Lower lobe of right lung (tissue), 2 donors: ENCODE data around the gene CYP21A2. TPM values are rescaled to one million over a fixed set of nuclear protein-coding genes. Genes with fewer than 3 reads are reported as not detected.
A peak's percentile ranks its signal among the peaks of the same experiment; 100 is the strongest.
"Not testable (repeated sequence)": the region's sequence is repeated elsewhere in the genome, so short reads cannot be mapped to it uniquely, and the experiment has no call there.

ENCODE experiments used
- ATAC-seq, 2 donors: fragments of 200-7000 bp; cut with Tn5 transposase; one replicate each; pipeline ENCODE4 v1.9.1; 2020 to 2022; ENCODE audit warnings: mild to moderate bottlenecking in 2 of 2, moderate library complexity in 2 of 2
- DNase-seq: peaks from one replicate; pipeline ENCODE4 v3.0.0-alpha.2; 2020
- H3K27ac ChIP-seq: fragments of 200-600 bp; one replicate; pipeline ENCODE4 v1.8.0; 2022
- H3K27me3 ChIP-seq: fragments of 200-600 bp; one replicate; pipeline ENCODE4 v1.8.0; 2022; ENCODE audit warnings: low read depth
- H3K36me3 ChIP-seq: fragments of 200-600 bp; one replicate; pipeline ENCODE4 v1.8.0; 2022; ENCODE audit warnings: mild to moderate bottlenecking
- H3K4me1 ChIP-seq: fragments of 200-600 bp; one replicate; pipeline ENCODE4 v1.8.0; 2022
- H3K4me3 ChIP-seq: fragments of 200-600 bp; one replicate; pipeline ENCODE4 v1.8.0; 2022; ENCODE audit warnings: mild to moderate bottlenecking
- H3K9me3 ChIP-seq: fragments of 200-600 bp; one replicate; pipeline ENCODE4 v1.8.0; 2022
- intact Hi-C: fragments of 100-400 bp; cut with DNase I; formaldehyde crosslinking; loops from one replicate; pipeline ENCODE4 v1.11.0; 2022
- total RNA-seq: library from RNA; stranded (reverse); fragmentation: NEBNext Ultra II Directional; extraction: Animal tissue kit (Norgen Biotek cat#: 25700); gene quantifications from one replicate; pipeline ENCODE4 v1.2.1, GENCODE V29; 2021
- TF ChIP-seq, protein P1 (sequence below): fragments of 200-600 bp; IDR thresholded peaks from one replicate; pipeline ENCODE4 v1.8.0; 2022; ENCODE audit warnings: antibody characterized with exemption, mild to moderate bottlenecking
- donor health status: DM: no; HTN: yes; CAD: no; lungs with severe emphysema.

The CYP21A2 gene
- total RNA-seq, 1 donor from 2014 or later, result 1.1 TPM

GRCh38 chr6:32047084-32047478 lies 8.9 kb downstream of the CYP21A2 start:
- no peak overlapping the region for H3K4me3 ChIP-seq
- H3K9me3 ChIP-seq, result no peaks in the 10 kb centered on the region
- TF ChIP-seq, protein P1, sequence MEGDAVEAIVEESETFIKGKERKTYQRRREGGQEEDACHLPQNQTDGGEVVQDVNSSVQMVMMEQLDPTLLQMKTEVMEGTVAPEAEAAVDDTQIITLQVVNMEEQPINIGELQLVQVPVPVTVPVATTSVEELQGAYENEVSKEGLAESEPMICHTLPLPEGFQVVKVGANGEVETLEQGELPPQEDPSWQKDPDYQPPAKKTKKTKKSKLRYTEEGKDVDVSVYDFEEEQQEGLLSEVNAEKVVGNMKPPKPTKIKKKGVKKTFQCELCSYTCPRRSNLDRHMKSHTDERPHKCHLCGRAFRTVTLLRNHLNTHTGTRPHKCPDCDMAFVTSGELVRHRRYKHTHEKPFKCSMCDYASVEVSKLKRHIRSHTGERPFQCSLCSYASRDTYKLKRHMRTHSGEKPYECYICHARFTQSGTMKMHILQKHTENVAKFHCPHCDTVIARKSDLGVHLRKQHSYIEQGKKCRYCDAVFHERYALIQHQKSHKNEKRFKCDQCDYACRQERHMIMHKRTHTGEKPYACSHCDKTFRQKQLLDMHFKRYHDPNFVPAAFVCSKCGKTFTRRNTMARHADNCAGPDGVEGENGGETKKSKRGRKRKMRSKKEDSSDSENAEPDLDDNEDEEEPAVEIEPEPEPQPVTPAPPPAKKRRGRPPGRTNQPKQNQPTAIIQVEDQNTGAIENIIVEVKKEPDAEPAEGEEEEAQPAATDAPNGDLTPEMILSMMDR, result no peak
- intact Hi-C loops, result no loop called here
- peaks cover 46% of the 10 kb centered on the region for H3K36me3 ChIP-seq
- no peak for DNase-seq
- peak in 1 of 2 donors; percentile 8 for ATAC-seq
- peaks cover 13% of the 10 kb centered on the region for H3K4me1 ChIP-seq
- H3K27ac ChIP-seq, result peak overlapping the region; percentile 64
- H3K27me3 ChIP-seq, result no peaks in the 10 kb centered on the region

GRCh38 chr6:32047539-32047854 lies 9.3 kb downstream of the CYP21A2 start:
- ATAC-seq (no peak), DNase-seq (no peak)
- Histone ChIP-seq H3K4me3 (no peak overlapping the region), H3K4me1 (peaks cover 13% of the 10 kb centered on the region), H3K36me3 (peaks cover 48% of the 10 kb centered on the region), H3K9me3 (no peaks in the 10 kb centered on the region), H3K27me3 (no peaks in the 10 kb centered on the region), H3K27ac (peak overlapping the region; percentile 64)
- TF ChIP-seq, protein P1, result no peak
- intact Hi-C loops, result no loop called here

GRCh38 chr6:32047855-32048766 lies 9.9 kb downstream of the CYP21A2 start:
- TF ChIP-seq, protein P1, result peak; percentile 87
- peaks cover 13% of the 10 kb centered on the region for H3K4me1 ChIP-seq
- DNase-seq (peak; percentile 77), ATAC-seq (peak; percentile 79 to 80)
- no peaks in the 10 kb centered on the region for H3K27me3 ChIP-seq
- intact Hi-C loops, result no loop called here
- peaks cover 54% of the 10 kb centered on the region for H3K36me3 ChIP-seq
- no peaks in the 10 kb centered on the region for H3K9me3 ChIP-seq
- H3K4me3 ChIP-seq, result no peak overlapping the region
- peak overlapping the region; percentile 64 for H3K27ac ChIP-seq

- Histone ChIP-seq H3K4me1 (peaks cover 13% of the 10 kb centered on the region), H3K36me3 (peaks cover 59% of the 10 kb centered on the region)
- H3K27ac ChIP-seq, ATAC-seq, intact Hi-C loops, H3K9me3 ChIP-seq, H3K27me3 ChIP-seq, DNase-seq, H3K4me3 ChIP-seq: not testable (repeated sequence)
Observed at GRCh38 chr6:32049149-32049548, 10.9 kb downstream of the CYP21A2 start.

GRCh38 chr6:32049736-32050135 lies 11.5 kb downstream of the CYP21A2 start:
- intact Hi-C loops, H3K4me3 ChIP-seq, H3K27me3 ChIP-seq, H3K27ac ChIP-seq, DNase-seq, H3K9me3 ChIP-seq, ATAC-seq: not testable (repeated sequence)
- peaks cover 63% of the 10 kb centered on the region for H3K36me3 ChIP-seq
- peaks cover 13% of the 10 kb centered on the region for H3K4me1 ChIP-seq

GRCh38 chr6:32050562-32050961 lies 12.3 kb downstream of the CYP21A2 start:
- H3K4me1 ChIP-seq, result peaks cover 13% of the 10 kb centered on the region
- TF ChIP-seq, protein P1, result no peak
- DNase-seq (no peak), ATAC-seq (no peak)
- intact Hi-C loops, result no loop called here
- H3K27me3 ChIP-seq, result no peaks in the 10 kb centered on the region
- H3K9me3 ChIP-seq, result no peaks in the 10 kb centered on the region
- no peak overlapping the region for H3K4me3 ChIP-seq
- H3K36me3 ChIP-seq, result peaks cover 71% of the 10 kb centered on the region
- H3K27ac ChIP-seq, result no peak overlapping the region

- H3K27me3 ChIP-seq, intact Hi-C loops, H3K4me1 ChIP-seq, ATAC-seq, H3K4me3 ChIP-seq, H3K27ac ChIP-seq, H3K9me3 ChIP-seq, DNase-seq: not testable (repeated sequence)
- H3K36me3 ChIP-seq, result peaks cover 68% of the 10 kb centered on the region
Observed at GRCh38 chr6:32052626-32053025, 14.4 kb downstream of the CYP21A2 start.

DNA sequence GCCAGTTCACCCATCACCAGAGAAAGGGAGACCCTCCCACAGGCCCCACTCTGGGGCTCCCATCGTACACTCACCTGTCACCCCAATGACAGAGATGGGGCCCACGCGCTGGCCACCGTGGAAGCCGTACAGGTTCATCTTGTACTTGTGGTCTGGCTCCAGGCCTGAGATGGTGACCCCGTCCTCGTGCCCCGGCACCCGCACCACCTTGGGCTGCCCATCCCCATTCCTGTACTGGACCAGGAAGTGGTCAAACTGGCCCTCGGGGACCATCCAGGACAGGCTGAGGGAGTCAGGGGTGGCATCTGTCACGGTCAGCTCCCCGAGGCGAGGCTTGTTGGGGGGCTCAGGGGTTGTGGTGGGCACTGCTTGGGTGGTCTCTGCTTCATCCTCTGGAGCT lies 15.1 kb downstream of the CYP21A2 start:
- H3K27ac ChIP-seq, DNase-seq, H3K4me3 ChIP-seq, H3K4me1 ChIP-seq, intact Hi-C loops, H3K9me3 ChIP-seq, ATAC-seq, H3K27me3 ChIP-seq: not testable (repeated sequence)
- peaks cover 68% of the 10 kb centered on the region for H3K36me3 ChIP-seq

- H3K9me3 ChIP-seq, intact Hi-C loops, H3K27me3 ChIP-seq, H3K4me3 ChIP-seq, H3K27ac ChIP-seq, ATAC-seq, H3K4me1 ChIP-seq, DNase-seq: not testable (repeated sequence)
- peaks cover 78% of the 10 kb centered on the region for H3K36me3 ChIP-seq
Observed at GRCh38 chr6:32055756-32056155, 17.5 kb downstream of the CYP21A2 start.
